Stimulated activated naive CD8-positive, alpha-beta T cell treated with anti-CD3 and anti-CD28 coated beads, Interleukin-15, amount 100 ng/mL, for 72 hours (primary cell): ENCODE data around the gene NIT2.
A peak's percentile ranks its signal among the peaks of the same experiment; 100 is the strongest.

ENCODE experiments used
- ATAC-seq: fragments of 150-1000 bp; cut with Tn5 transposase; 2 replicates; pipeline ENCODE4 v1.10.0; 2021; ENCODE audit warnings: mild to moderate bottlenecking, moderate library complexity
- DNase-seq, 2 donors: peaks; one replicate each; pipeline ENCODE4 v3.0.0; 2021 to 2022
- H3K27ac Mint-ChIP-seq, 2 donors: one replicate each; pipeline ENCODE4 v1.8.0; 2022; ENCODE audit warnings: mild to moderate bottlenecking in 2 of 2, mixed read lengths in 2 of 2, moderate library complexity in 2 of 2
- H3K27me3 Mint-ChIP-seq: one replicate; pipeline ENCODE4 v1.8.0; 2022; ENCODE audit warnings: mixed read lengths
- H3K4me1 Mint-ChIP-seq: one replicate; pipeline ENCODE4 v1.8.0; 2022; ENCODE audit warnings: mild to moderate bottlenecking, mixed read lengths
- H3K4me3 Mint-ChIP-seq, 2 donors: one replicate each; pipeline ENCODE4 v1.8.0; 2022; ENCODE audit warnings: mild to moderate bottlenecking in 2 of 2, mixed read lengths in 2 of 2, moderate library complexity in 1 of 2
- H3K9me3 Mint-ChIP-seq, 2 donors: one replicate each; pipeline ENCODE4 v1.8.0; 2022; ENCODE audit warnings: mixed read lengths in 2 of 2

Gene NIT2

GRCh38 chr3:100360757-100361496 is 26.4 kb downstream of the NIT2 start:
- ATAC-seq (no peak), DNase-seq (no peak)
- H3K9me3 Mint-ChIP-seq: peaks cover 0 to 5% of the 10 kb centered on the region in 2 donors

GRCh38 chr3:100361897-100362296 is 27.3 kb downstream of the NIT2 start:
- H3K9me3 Mint-ChIP-seq: peaks cover 0 to 5% of the 10 kb centered on the region in 2 donors
- H3K27me3 Mint-ChIP-seq: no peaks in the 10 kb centered on the region
- DNase-seq: no peak
- ATAC-seq: no peak
- no peak overlapping the region for H3K4me3 Mint-ChIP-seq
- peak overlapping the region in 1 of 2 donors; percentile 62 for H3K27ac Mint-ChIP-seq
- no peaks in the 10 kb centered on the region for H3K4me1 Mint-ChIP-seq

More at GRCh38 chr3:100360757-100361496, 26.4 kb downstream of the NIT2 start:
- no peak overlapping the region for H3K27ac Mint-ChIP-seq
- no peaks in the 10 kb centered on the region for H3K27me3 Mint-ChIP-seq
- no peaks in the 10 kb centered on the region for H3K4me1 Mint-ChIP-seq
- no peak overlapping the region for H3K4me3 Mint-ChIP-seq

- H3K4me3 Mint-ChIP-seq: no peak overlapping the region
- ATAC-seq (no peak), DNase-seq (no peak)
- no peak overlapping the region for H3K27ac Mint-ChIP-seq
- H3K4me1 Mint-ChIP-seq: no peaks in the 10 kb centered on the region
- H3K27me3 Mint-ChIP-seq: no peaks in the 10 kb centered on the region
- H3K9me3 Mint-ChIP-seq: peaks cover 0 to 5% of the 10 kb centered on the region in 2 donors
These were observed 29.9 kb downstream of the NIT2 start for GRCh38 chr3:100364421-100364820.

- Mint-ChIP-seq H3K27me3 (no peaks in the 10 kb centered on the region), H3K9me3 (peaks cover 0 to 5% of the 10 kb centered on the region in 2 donors), H3K4me1 (no peaks in the 10 kb centered on the region), H3K4me3 (no peak overlapping the region), H3K27ac (no peak overlapping the region)
- DNase-seq (no peak), ATAC-seq (no peak)
These were observed 31.9 kb downstream of the NIT2 start for GRCh38 chr3:100366424-100366823.

GRCh38 chr3:100368441-100368840 is 33.9 kb downstream of the NIT2 start:
- DNase-seq (no peak), ATAC-seq (no peak)
- no peaks in the 10 kb centered on the region for H3K27me3 Mint-ChIP-seq
- no peaks in the 10 kb centered on the region for H3K9me3 Mint-ChIP-seq
- H3K27ac Mint-ChIP-seq: no peak overlapping the region
- no peak overlapping the region for H3K4me3 Mint-ChIP-seq
- H3K4me1 Mint-ChIP-seq: no peaks in the 10 kb centered on the region

GRCh38 chr3:100370756-100371155 is 36.2 kb downstream of the NIT2 start:
- no peak overlapping the region for H3K4me3 Mint-ChIP-seq
- H3K27me3 Mint-ChIP-seq: no peaks in the 10 kb centered on the region
- DNase-seq (no peak), ATAC-seq (no peak)
- H3K27ac Mint-ChIP-seq: no peak overlapping the region
- H3K4me1 Mint-ChIP-seq: no peaks in the 10 kb centered on the region
- H3K9me3 Mint-ChIP-seq: no peaks in the 10 kb centered on the region

- Mint-ChIP-seq H3K9me3 (no peaks in the 10 kb centered on the region), H3K27me3 (no peaks in the 10 kb centered on the region), H3K27ac (no peak overlapping the region), H3K4me3 (no peak overlapping the region), H3K4me1 (no peaks in the 10 kb centered on the region)
- no peak for DNase-seq
- no peak for ATAC-seq
These were observed 40.0 kb downstream of the NIT2 start for GRCh38 chr3:100374521-100374920.

- no peak for ATAC-seq
- H3K4me3 Mint-ChIP-seq: no peak overlapping the region
- no peaks in the 10 kb centered on the region for H3K4me1 Mint-ChIP-seq
- no peaks in the 10 kb centered on the region for H3K9me3 Mint-ChIP-seq
- no peaks in the 10 kb centered on the region for H3K27me3 Mint-ChIP-seq
- H3K27ac Mint-ChIP-seq: peak overlapping the region in 1 of 2 donors; percentile 88
- DNase-seq: no peak
These were observed 41.7 kb downstream of the NIT2 start for GRCh38 chr3:100376301-100376700.

GRCh38 chr3:100384733-100385525 is 50.4 kb downstream of the NIT2 start:
- H3K27me3 Mint-ChIP-seq: no peaks in the 10 kb centered on the region
- ATAC-seq: no peak
- H3K4me1 Mint-ChIP-seq: peaks cover 8% of the 10 kb centered on the region
- DNase-seq: no peak
- H3K4me3 Mint-ChIP-seq: no peak overlapping the region
- H3K9me3 Mint-ChIP-seq: no peaks in the 10 kb centered on the region
- peak overlapping the region in 1 of 2 donors; percentile 10 for H3K27ac Mint-ChIP-seq

- ATAC-seq (no peak), DNase-seq (no peak)
- Mint-ChIP-seq H3K27me3 (no peaks in the 10 kb centered on the region), H3K4me1 (peaks cover 8% of the 10 kb centered on the region), H3K9me3 (no peaks in the 10 kb centered on the region), H3K4me3 (no peak overlapping the region), H3K27ac (no peak overlapping the region)
These were observed 52.0 kb downstream of the NIT2 start for GRCh38 chr3:100386437-100387074.

GRCh38 chr3:100389025-100389424 is 54.5 kb downstream of the NIT2 start:
- no peaks in the 10 kb centered on the region for H3K27me3 Mint-ChIP-seq
- no peaks in the 10 kb centered on the region for H3K9me3 Mint-ChIP-seq
- H3K4me3 Mint-ChIP-seq: no peak overlapping the region
- no peak overlapping the region for H3K27ac Mint-ChIP-seq
- DNase-seq (no peak), ATAC-seq (no peak)
- peaks cover 11% of the 10 kb centered on the region for H3K4me1 Mint-ChIP-seq

- ATAC-seq: no peak
- peak overlapping the region; percentile 26 to 31 for H3K4me3 Mint-ChIP-seq
- H3K27ac Mint-ChIP-seq: no peak overlapping the region
- H3K27me3 Mint-ChIP-seq: no peaks in the 10 kb centered on the region
- DNase-seq: no peak
- no peaks in the 10 kb centered on the region for H3K9me3 Mint-ChIP-seq
- H3K4me1 Mint-ChIP-seq: peaks cover 49% of the 10 kb centered on the region
These were observed 61.3 kb downstream of the NIT2 start for GRCh38 chr3:100395679-100396431.

- no peak for ATAC-seq
These were observed 62.4 kb downstream of the NIT2 start for GRCh38 chr3:100396967-100397366.

GRCh38 chr3:100399341-100400071 is 64.9 kb downstream of the NIT2 start:
- H3K9me3 Mint-ChIP-seq: no peaks in the 10 kb centered on the region
- no peak for DNase-seq
- ATAC-seq: no peak
- peak overlapping the region; percentile 46 to 99 for H3K27ac Mint-ChIP-seq
- H3K4me1 Mint-ChIP-seq: peaks cover 59% of the 10 kb centered on the region
- H3K27me3 Mint-ChIP-seq: no peaks in the 10 kb centered on the region
- H3K4me3 Mint-ChIP-seq: peak overlapping the region; percentile 94 to 95

More at GRCh38 chr3:100396967-100397366, 62.4 kb downstream of the NIT2 start:
- no peaks in the 10 kb centered on the region for H3K9me3 Mint-ChIP-seq
- no peak overlapping the region for H3K27ac Mint-ChIP-seq
- H3K27me3 Mint-ChIP-seq: no peaks in the 10 kb centered on the region
- DNase-seq: no peak
- H3K4me1 Mint-ChIP-seq: peaks cover 49% of the 10 kb centered on the region
- no peak overlapping the region for H3K4me3 Mint-ChIP-seq

GRCh38 chr3:100400419-100400779 is 65.8 kb downstream of the NIT2 start:
- Mint-ChIP-seq H3K27ac (peak overlapping the region; percentile 84 to 99), H3K4me1 (peaks cover 64% of the 10 kb centered on the region), H3K4me3 (peak overlapping the region; percentile 94 to 95), H3K9me3 (no peaks in the 10 kb centered on the region), H3K27me3 (no peaks in the 10 kb centered on the region)
- DNase-seq (peak in 1 of 2 donors; percentile 72), ATAC-seq (peak; percentile 69)
